Adrenal gland (tissue), 5 donors: ENCODE measurements around the gene C1QL1.

Experiments
- POLR2A ChIP-seq, 2 donors: fragments of 450-650 bp; IDR thresholded peaks; one replicate each; pipeline ENCODE4 v1.6.1; 2017; ENCODE audit warnings: antibody characterized with exemption in 2 of 2, mild to moderate bottlenecking in 2 of 2, moderate library complexity in 1 of 2
- TF ChIP-seq, protein P1 (sequence below), 6 experiments: fragments of 450-650 bp in 4 of 6; fragments of 200-600 bp in 2 of 6; sonication (generic) in 1 of 6; IDR thresholded peaks; 1 replicate in 5 of 6; 2 replicates in 1 of 6; pipeline versions ENCODE4 v1.5.1 to v1.8.0; 2016 to 2021; ENCODE audit warnings: antibody characterized with exemption in 6 of 6, mild to moderate bottlenecking in 2 of 6, moderate library complexity in 1 of 6
- donor health status: DM: no; HTN: no; CAD: no.

DNA sequence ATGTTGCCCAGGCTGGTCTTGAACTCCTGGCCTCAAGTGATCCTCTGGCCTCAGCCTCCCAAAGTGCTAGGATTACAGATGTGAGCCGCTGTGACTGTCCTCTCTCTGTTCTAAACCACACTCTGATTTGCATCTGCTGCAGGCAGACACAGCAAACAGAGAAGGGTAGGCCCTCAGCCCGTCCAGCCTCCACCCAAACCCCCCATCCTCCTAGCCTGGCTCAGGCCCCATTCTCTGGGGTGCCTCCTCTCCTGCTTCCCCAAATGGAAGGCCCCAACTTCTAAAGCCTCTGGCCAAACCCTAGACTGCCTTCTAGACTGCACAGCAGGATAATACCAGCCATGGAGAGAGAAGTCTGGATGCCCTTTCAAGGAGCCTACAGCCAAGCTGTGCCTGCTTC is 48.7 kb downstream of the C1QL1 start:
- TF ChIP-seq, protein P1, sequence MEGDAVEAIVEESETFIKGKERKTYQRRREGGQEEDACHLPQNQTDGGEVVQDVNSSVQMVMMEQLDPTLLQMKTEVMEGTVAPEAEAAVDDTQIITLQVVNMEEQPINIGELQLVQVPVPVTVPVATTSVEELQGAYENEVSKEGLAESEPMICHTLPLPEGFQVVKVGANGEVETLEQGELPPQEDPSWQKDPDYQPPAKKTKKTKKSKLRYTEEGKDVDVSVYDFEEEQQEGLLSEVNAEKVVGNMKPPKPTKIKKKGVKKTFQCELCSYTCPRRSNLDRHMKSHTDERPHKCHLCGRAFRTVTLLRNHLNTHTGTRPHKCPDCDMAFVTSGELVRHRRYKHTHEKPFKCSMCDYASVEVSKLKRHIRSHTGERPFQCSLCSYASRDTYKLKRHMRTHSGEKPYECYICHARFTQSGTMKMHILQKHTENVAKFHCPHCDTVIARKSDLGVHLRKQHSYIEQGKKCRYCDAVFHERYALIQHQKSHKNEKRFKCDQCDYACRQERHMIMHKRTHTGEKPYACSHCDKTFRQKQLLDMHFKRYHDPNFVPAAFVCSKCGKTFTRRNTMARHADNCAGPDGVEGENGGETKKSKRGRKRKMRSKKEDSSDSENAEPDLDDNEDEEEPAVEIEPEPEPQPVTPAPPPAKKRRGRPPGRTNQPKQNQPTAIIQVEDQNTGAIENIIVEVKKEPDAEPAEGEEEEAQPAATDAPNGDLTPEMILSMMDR (IDR thresholded peaks at IDR 0.05), result no peak
- TF ChIP-seq POLR2A (IDR thresholded peaks at IDR 0.05), result no peak
